Ishikawa (cell line): ENCODE data around the gene PDSS2.

Source experiments
- CEBPB ChIP-seq: IDR thresholded peaks from 2 replicates; pipeline ENCODE4 v1.6.1; 2012
- EGR1 ChIP-seq: IDR thresholded peaks from 2 replicates; pipeline ENCODE4 v1.6.1; 2012
- EP300 ChIP-seq: IDR thresholded peaks from 2 replicates; pipeline ENCODE4 v1.6.1; 2012; ENCODE audit warnings: borderline replicate concordance
- FOXM1 ChIP-seq: IDR thresholded peaks from 2 replicates; pipeline ENCODE4 v1.6.1; 2012; ENCODE audit warnings: low read depth, borderline replicate concordance
- RAD21 ChIP-seq: IDR thresholded peaks from 2 replicates; pipeline ENCODE4 v1.6.1; 2012; ENCODE audit warnings: low read depth
- TAF1 ChIP-seq: IDR thresholded peaks from 2 replicates; pipeline ENCODE4 v1.6.1; 2012; ENCODE audit warnings: low read depth, mild to moderate bottlenecking
- TCF12 ChIP-seq: IDR thresholded peaks from 2 replicates; pipeline ENCODE4 v1.6.1; 2012; ENCODE audit warnings: low read depth
- TEAD4 ChIP-seq: IDR thresholded peaks from 2 replicates; pipeline ENCODE4 v1.6.1; 2012
- TF ChIP-seq, protein P1 (sequence below): IDR thresholded peaks from 2 replicates; pipeline ENCODE4 v1.6.1; 2012
- TF ChIP-seq, protein P2 (sequence below): IDR thresholded peaks from 2 replicates; pipeline ENCODE4 v1.6.1; 2012; ENCODE audit warnings: low read depth, mild to moderate bottlenecking

DNA sequence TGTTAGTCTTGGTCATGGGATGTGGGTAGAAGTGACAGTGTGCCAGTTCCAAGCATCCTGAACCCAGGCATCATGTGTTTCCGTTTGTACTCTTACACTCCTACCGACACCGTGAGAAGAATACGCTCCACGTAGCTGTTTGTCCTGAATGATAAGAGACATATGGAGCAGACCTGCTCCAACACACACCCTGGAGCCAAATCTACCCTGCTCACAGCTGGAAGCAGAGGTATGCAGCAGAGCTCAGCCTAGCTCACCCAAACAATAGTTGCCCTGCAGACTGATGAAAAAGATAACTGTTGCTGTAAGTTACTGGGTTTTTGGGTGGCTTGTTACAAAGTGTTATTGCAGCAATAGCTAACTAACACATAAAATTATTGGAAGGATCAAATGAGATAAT lies 14.3 kb upstream of the PDSS2 start:
- TF ChIP-seq, protein P1, sequence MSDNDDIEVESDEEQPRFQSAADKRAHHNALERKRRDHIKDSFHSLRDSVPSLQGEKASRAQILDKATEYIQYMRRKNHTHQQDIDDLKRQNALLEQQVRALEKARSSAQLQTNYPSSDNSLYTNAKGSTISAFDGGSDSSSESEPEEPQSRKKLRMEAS, result no peak
- no peak for TF ChIP-seq CEBPB
- TF ChIP-seq FOXM1, result no peak
- TF ChIP-seq, protein P2, sequence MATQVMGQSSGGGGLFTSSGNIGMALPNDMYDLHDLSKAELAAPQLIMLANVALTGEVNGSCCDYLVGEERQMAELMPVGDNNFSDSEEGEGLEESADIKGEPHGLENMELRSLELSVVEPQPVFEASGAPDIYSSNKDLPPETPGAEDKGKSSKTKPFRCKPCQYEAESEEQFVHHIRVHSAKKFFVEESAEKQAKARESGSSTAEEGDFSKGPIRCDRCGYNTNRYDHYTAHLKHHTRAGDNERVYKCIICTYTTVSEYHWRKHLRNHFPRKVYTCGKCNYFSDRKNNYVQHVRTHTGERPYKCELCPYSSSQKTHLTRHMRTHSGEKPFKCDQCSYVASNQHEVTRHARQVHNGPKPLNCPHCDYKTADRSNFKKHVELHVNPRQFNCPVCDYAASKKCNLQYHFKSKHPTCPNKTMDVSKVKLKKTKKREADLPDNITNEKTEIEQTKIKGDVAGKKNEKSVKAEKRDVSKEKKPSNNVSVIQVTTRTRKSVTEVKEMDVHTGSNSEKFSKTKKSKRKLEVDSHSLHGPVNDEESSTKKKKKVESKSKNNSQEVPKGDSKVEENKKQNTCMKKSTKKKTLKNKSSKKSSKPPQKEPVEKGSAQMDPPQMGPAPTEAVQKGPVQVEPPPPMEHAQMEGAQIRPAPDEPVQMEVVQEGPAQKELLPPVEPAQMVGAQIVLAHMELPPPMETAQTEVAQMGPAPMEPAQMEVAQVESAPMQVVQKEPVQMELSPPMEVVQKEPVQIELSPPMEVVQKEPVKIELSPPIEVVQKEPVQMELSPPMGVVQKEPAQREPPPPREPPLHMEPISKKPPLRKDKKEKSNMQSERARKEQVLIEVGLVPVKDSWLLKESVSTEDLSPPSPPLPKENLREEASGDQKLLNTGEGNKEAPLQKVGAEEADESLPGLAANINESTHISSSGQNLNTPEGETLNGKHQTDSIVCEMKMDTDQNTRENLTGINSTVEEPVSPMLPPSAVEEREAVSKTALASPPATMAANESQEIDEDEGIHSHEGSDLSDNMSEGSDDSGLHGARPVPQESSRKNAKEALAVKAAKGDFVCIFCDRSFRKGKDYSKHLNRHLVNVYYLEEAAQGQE, result no peak
- TF ChIP-seq EP300, result no peak
- no peak for TF ChIP-seq RAD21
- no peak for TF ChIP-seq EGR1
- no peak for TF ChIP-seq TCF12
- TF ChIP-seq TAF1, result no peak
- no peak for TF ChIP-seq TEAD4
